ENCODE measurements around the gene KDM6A. TPM values are rescaled to one million over a fixed set of nuclear protein-coding genes. Genes with fewer than 3 reads are reported as not detected.
"Not testable (repeated sequence)": the region's sequence is repeated elsewhere in the genome, so short reads cannot be mapped to it uniquely, and the experiment has no call there.

KDM6A gene
- total RNA-seq, 1 experiment from 2014 or later, result 5.1 TPM

DNA sequence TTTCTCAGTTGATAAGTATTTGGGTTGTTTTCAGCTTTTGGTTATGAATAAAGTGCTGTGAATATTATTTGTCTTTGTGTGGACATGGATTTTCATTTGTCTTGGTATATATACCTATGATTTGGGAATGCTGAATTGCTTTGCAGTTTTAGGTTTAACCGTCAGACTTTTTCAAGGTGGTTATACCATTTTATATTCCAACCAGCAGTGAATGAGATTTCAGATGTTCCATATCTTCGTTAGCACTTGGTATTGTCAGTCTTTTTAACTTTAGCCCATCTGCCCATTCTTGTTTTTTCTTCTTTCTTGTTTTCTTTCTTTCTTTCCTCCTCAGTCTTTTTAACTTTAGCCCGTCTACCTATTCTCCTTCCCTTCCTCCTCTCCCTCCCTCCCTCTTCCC is 106.0 kb downstream of the KDM6A start:
- in situ Hi-C loops (cut with HindIII; ENCODE audit: low pct_unique_long_range_greater_than_20kb, low sequenced_read_pairs), result no loop called here
- no peak for DNase-seq (ENCODE audit: low read depth)

DNA sequence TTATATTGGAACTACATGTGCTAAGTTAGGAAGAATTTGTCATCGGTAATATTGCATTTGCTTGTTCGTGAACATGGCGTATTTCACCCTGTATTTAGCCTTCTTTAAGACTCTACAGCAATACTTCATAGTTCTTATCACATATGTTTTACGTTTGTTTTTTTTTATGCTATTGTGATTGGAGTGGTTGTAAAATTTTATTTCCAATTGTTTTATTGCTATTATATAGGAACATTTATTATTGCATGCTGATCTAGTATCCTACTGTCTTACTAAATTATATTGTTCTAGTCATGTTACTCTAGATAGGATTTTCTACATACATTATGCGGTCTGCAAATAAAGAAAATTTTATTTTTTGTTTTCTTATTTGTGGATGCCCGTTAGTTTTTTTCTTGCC is 107.4 kb downstream of the KDM6A start:
- DNase-seq (ENCODE audit: low read depth), result no peak
- in situ Hi-C loops (cut with HindIII; ENCODE audit: low pct_unique_long_range_greater_than_20kb, low sequenced_read_pairs), result no loop called here

DNA sequence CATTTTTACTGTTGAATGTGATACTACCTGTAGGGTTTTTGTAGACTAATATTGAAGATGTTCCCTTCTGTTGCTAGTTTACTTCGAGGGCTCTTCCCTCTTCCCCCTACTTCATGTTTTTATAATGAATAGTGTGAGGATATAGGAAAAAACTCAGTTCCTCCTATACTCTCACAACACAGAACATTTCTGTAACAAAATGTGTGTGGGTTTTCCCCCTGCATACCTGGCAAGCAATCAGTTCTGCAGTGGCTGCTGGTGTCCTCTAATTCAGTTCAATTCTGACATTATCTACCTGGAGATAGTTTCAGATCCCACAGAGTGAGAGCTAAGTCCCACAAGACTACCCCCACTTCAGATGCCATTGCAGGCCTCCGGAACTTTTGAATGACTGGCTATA is 107.9 kb downstream of the KDM6A start:
- in situ Hi-C loops (cut with HindIII; ENCODE audit: low pct_unique_long_range_greater_than_20kb, low sequenced_read_pairs), result no loop called here
- no peak for DNase-seq (ENCODE audit: low read depth)

DNA sequence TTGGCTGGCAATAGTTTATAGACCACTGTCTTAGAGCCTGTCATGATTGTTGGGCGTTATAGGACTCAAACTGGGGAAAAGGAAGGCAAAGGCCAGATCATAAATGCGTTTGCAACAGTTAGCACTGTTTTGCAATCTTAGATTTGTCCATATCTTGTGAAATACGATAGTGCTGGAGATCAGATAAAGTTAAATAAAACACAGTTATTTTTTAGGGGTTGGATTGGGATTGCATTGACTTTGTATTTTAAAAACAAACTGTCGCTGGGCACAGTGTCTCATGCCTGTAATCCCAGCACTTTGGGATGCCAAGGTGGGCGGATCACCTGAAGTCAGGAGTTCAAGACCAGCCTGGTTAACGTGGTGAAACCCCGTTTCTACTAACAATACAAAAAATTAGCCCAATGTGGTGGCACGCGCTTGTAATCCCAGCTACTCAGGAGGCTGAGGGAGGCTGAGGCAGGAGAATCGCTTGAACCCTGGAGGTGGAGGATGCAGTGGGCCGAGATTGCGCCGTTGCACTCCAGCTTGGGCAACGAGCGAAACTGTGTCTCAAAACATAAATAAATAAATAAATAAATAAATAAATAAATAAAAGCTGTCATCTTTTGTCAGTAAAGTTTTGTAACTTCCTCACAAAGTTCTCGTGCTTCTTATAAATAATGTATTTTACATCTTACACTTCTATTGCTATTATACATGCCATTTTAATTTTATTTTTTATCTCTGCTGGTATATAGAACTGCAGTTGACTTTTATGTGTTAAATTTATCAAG is 117.2 kb downstream of the KDM6A start:
- in situ Hi-C loops (cut with HindIII; ENCODE audit: low pct_unique_long_range_greater_than_20kb, low sequenced_read_pairs), result no loop called here
- no peak for DNase-seq (ENCODE audit: low read depth)

DNA sequence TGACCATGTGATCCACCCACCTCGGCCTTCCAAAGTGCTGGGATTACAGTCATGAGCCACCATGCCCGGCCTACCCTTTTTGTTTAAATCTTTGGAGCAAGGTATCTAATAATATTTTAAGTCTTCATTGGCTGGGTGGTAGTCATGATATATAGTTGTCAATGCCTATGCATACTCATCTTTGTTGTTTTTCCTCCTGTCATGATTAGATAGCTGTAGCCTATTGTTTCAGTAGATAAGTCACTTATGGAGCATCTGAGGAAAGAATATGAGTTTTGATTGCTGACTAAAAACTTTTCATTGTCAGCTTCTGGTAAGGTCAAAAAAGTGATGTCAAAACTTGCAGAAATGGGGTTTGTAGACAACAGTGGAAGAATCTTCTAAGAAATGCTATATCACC is 119.8 kb downstream of the KDM6A start:
- no peak for DNase-seq (ENCODE audit: low read depth)
- in situ Hi-C loops (cut with HindIII; ENCODE audit: low pct_unique_long_range_greater_than_20kb, low sequenced_read_pairs), result no loop called here

DNA sequence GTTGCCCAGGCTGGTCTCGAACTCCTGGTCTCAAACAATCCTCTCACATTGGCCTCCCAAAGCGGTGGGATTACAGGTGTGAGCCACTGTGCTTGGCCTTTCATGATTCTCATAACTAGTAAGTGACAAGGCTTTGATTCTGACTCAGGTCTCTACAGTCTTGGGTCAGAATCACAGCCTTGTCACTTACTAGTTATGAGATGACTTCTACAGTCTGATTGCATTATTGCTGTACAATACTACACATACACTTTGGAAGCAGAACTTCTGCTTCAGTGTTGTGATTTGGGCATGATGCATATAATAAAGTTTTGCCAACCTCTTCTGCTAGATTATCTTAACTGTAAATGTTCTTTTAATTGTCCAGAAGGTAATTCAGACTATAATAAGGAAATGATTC is 123.3 kb downstream of the KDM6A start:
- in situ Hi-C loops (cut with HindIII; ENCODE audit: low pct_unique_long_range_greater_than_20kb, low sequenced_read_pairs), result no loop called here
- no peak for DNase-seq (ENCODE audit: low read depth)

DNA sequence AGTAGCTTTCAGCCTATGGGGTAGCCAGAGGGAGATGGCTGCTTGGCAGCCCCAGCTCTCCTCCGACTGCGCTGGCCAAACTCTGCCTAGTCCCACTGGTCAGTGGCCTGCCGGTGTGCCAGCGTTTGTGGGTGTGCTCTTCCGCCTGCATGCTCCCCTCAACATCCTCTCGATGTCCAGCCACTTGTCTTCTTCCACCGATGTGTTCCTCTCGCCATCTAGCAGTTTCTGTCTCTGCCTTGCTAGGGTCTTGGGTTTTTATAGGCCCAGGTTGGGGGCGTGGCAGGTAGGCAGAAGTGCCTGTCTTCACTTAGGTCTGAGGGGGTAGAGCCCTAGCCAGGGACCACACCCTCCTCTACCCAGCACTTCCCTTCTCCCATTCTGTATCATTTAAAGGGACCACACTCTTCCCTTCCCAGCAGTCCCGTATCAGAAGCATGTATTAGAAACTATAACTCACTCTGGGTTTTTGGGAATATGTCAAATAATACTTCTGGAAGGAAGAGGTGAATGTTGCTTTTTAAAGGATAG is 124.4 kb downstream of the KDM6A start:
- in situ Hi-C loops (cut with HindIII; ENCODE audit: low pct_unique_long_range_greater_than_20kb, low sequenced_read_pairs), result no loop called here
- no peak for DNase-seq (ENCODE audit: low read depth)

DNA sequence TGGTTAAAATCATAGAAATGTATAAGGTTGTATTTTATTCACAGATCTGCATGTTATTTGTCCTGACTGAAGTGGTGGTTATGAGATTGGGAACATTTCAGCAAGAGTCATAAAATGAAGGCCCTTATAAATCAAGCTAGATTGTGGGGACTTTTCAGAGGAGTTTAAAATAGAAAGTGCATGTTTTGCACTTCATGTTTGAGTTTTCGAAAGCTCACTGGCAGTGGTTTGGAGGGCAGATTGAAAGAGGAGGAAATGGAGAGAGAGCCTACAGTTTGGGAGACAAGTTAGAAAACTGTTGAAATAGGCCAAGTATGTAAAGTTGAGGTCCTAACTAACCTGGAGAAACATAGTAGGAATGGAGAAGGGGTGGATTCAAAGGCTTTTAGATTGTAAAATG is 124.9 kb downstream of the KDM6A start:
- in situ Hi-C loops (cut with HindIII; ENCODE audit: low pct_unique_long_range_greater_than_20kb, low sequenced_read_pairs), result no loop called here
- no peak for DNase-seq (ENCODE audit: low read depth)

DNA sequence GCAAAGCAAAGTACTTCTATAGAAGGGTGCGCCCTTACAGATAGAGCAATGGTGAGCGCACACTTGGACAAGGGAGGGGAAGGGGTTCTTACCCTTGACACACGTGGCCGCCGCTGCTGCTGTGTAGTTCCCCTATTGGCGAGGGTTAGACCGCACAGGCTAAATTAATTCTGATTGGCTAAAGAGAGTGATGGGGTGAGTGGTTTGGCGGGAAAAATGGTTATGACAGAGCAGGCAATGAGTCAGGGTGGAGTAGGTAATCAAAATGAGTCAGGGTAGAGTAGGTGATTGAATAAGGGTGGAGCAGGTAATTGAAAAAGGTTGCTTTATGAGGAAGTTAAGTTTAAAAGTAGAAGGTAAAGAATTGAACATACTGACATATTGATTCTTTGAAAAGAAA is 126.2 kb downstream of the KDM6A start:
- DNase-seq (ENCODE audit: low read depth); in situ Hi-C loops (cut with HindIII; ENCODE audit: low pct_unique_long_range_greater_than_20kb, low sequenced_read_pairs): not testable (repeated sequence)

DNA sequence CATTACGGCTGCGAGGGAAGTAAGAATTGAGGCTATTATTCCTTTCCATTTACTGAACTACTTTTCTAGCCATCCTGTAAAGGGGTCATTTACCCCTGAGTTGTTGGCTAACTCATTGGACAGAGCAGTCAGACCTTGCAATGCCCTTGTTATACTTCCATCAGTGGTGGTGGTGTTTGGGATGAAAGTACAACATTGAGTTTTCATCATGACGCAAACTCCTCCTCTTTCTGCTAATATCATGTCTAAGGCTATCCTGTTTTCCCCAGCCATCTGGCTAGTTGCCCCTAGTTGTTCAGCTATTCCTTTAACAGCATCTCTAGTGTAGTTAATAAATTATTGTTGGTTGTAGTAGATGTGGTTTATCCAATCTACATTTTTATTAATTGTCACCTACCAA is 126.9 kb downstream of the KDM6A start:
- DNase-seq (ENCODE audit: low read depth); in situ Hi-C loops (cut with HindIII; ENCODE audit: low pct_unique_long_range_greater_than_20kb, low sequenced_read_pairs): not testable (repeated sequence)

DNA sequence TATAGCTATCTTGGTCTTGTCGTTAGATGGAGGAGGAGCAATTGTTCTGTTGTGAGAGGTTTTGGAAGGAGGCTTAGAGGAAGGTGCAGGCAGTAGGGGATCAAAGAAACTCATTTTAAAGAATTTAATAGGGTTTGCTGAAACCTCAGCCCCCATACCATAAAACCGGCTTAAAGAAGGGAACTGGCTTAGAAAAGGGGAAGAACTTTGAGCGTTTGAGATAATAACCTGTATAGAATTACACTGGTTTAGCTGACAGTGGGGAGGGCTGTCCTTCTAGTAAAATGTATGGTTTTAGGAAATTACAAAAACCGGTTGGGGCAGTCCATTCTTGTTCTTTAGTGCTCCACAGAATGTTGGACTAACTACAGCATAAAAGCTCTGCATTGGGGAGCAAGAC is 128.1 kb downstream of the KDM6A start:
- in situ Hi-C loops (cut with HindIII; ENCODE audit: low pct_unique_long_range_greater_than_20kb, low sequenced_read_pairs), result no loop called here
- DNase-seq (ENCODE audit: low read depth), result no peak

DNA sequence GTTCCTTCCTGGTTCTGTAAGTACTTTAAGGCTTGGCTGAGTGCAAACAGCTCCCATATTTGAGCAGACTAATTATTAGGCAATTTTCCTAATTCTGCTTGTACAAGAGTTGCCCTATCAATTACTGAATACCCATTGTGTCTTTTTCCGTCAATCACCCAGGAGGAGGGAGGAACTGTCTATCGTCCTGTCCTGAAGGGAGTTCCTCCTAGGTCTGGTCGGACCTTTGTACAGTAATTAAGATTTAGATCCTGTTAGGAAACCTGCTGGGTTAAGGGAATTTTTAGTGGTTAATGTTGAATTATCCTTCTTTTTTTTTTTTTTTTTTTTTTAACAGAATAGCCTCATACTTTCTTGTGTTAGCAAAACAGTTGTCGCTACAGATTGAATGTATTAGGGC is 130.1 kb downstream of the KDM6A start:
- in situ Hi-C loops (cut with HindIII; ENCODE audit: low pct_unique_long_range_greater_than_20kb, low sequenced_read_pairs), result no loop called here
- no peak for DNase-seq (ENCODE audit: low read depth)

DNA sequence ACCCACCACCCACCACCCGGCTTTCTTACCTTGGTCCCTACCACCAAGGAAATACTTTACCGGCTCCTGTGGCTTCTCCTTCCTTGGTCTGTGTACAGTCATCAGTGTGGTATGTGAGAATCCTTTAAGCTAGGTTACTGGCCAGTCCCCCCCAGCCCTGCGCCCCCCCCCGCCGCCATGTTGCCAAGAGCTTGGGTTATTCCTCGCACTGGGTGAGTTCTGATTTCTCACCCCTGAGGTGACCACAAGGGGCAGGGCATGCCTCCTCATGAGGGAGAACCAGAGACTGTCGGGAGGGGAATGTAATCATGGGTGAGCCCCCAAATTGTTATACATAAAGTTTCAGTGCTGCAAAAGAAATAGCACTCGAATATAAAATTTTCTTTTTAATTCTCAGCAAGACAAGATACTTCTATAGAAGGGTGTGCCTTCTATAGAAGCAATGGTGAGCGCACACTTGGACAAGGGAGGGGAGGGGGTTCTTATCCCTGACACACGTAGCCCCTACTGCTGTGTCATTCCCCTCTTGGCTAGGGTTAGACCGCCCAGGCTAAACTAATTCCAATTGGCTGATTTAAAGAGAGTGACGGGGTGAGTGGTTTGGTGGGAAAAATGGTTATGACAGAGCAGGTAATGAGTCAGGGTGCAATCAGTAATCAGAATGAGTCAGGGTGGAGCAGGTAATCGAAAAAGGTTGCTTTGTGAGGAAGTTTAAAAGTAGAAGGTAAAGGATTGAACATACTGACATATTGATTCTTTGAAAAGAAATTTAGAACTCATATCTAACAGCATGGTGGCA is 133.2 kb downstream of the KDM6A start:
- in situ Hi-C loops (cut with HindIII; ENCODE audit: low pct_unique_long_range_greater_than_20kb, low sequenced_read_pairs), result no loop called here
- no peak for DNase-seq (ENCODE audit: low read depth)

DNA sequence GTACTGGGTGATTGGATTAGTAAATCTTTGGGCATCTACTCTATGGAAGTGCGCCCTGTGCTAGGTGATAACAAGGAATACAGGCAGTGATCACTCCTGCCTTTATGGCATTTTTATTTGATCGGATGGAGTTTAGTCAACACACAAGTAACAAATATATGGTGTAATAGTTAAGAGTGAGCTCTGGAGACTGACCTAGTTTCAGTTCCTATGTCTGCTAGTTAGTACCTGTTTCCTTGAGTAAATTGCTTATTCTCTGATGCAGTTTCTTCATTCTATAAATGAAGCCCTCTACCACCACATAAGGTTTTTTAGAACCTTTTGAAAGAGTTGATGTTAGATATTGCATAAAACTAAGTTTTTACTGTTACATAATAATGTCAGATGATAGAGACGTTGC is 134.6 kb downstream of the KDM6A start:
- in situ Hi-C loops (cut with HindIII; ENCODE audit: low pct_unique_long_range_greater_than_20kb, low sequenced_read_pairs), result no loop called here

DNA sequence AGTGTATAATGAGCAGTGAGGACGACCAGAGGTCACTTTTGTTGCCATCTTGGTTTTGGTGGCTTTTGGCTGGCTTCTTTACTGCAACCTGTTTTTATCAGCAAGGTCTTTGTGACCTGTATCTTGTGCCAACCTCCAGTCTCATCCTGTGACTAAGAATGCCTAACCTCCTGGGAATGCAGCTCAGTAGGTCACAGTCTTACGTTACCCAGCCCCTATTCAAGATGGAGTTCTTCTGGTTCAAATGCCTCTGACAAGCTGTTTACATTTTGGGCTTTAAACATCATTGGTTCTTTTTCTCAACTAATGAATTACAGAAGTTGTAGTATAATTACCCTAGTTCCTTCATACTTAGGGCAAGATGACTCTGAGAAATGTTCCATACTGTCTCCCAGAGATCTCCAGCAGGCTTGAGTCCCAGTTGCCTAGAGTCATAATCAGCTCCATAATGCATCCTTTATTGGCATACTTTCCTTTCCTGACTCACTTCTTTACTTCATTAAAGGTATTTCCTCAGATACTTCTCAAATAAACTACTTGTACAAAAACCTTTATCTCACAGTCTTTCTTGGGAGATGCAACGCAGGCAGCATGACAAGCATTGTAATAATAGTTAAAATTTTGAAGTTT is 136.5 kb downstream of the KDM6A start:
- in situ Hi-C loops (cut with HindIII; ENCODE audit: low pct_unique_long_range_greater_than_20kb, low sequenced_read_pairs), result no loop called here
- no peak for DNase-seq (ENCODE audit: low read depth)

More for the DNA sequence above, 134.6 kb downstream of the KDM6A start:
- DNase-seq (ENCODE audit: low read depth), result no peak

DNA sequence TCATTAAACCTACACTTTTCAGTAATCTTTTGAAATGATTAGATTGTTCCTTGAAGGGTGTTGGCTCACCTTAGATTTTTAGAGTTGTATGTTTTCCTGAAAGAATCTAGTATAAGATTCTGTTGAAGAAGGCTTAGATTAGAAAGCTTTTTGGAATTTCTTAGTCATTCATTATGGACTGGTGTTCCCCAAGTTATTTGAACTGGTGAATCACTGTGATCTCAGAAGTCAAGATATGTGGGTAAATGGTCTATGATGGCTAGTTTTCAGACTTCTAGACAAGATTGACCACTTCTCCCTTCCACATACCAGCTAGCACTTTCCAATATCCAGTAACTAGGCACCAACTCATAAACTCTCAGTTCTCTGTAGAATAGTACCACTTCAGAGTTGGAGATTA is 138.1 kb downstream of the KDM6A start:
- DNase-seq (ENCODE audit: low read depth), result no peak
- in situ Hi-C loops (cut with HindIII; ENCODE audit: low pct_unique_long_range_greater_than_20kb, low sequenced_read_pairs), result no loop called here

DNA sequence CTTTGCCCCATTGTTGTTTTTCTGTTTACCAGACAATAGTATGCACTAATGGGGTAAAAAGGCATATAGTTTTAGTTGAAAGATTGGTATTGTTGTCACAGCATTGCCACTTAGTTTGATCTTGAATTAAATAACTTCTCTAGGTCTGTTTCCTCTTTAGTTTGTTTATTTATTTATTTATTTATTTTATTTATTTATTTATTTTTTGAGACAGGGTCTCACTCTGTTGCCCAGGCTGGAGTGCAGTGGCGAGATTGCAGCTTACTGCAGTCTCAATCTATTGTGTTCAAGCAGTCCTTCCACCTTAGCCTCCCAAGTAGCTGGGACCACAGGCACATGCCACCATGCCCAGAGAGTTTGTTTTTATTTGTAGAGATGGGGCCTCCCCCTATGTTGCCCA is 138.6 kb downstream of the KDM6A start:
- no peak for DNase-seq (ENCODE audit: low read depth)
- in situ Hi-C loops (cut with HindIII; ENCODE audit: low pct_unique_long_range_greater_than_20kb, low sequenced_read_pairs), result no loop called here

DNA sequence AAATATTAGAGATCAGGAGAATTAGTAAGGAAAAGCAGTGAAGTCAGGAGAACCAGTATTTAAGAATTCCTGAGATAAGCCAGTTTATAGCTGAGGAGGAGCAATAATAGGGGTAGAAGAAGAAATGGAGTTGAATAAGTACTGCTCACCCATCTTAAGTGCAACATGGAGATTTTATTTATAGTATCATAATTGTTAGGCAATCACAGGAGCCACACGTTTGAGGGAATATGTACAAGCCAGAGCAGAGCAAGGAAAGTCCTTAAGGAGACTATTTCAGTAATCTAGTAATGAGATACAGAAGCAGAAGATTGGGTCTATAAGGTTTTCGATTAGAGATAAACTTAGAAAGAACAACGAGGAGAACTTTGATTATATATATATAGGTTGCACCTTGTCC is 145.0 kb downstream of the KDM6A start:
- DNase-seq (ENCODE audit: low read depth), result no peak
- in situ Hi-C loops (cut with HindIII; ENCODE audit: low pct_unique_long_range_greater_than_20kb, low sequenced_read_pairs), result no loop called here

DNA sequence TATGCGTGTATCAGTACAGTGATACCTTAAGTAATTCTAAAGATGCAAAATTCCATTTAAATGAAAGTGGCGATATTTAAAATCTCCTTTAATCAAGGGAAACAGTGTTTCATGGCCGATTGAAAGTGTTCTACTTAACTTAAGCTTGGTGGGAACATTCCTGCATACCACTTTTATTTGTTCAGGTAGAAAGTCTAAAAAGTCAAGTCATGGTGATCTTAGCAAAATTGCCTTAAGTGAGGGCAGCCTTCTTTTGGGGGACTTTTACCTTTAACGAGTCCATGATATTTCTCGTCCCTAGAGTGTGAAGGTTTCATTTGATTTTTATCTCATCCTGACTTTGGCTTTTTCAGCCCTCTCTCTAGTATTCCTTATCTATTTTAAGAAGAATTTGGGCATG is 149.2 kb downstream of the KDM6A start:
- no peak for DNase-seq (ENCODE audit: low read depth)
- in situ Hi-C loops (cut with HindIII; ENCODE audit: low pct_unique_long_range_greater_than_20kb, low sequenced_read_pairs), result no loop called here
